ENCODE results near the gene KRTAP16-1. TPM values are rescaled to one million over a fixed set of nuclear protein-coding genes. Genes with fewer than 3 reads are reported as not detected.
"Not testable (repeated sequence)": the region's sequence is repeated elsewhere in the genome, so short reads cannot be mapped to it uniquely, and the experiment has no call there.

KRTAP16-1 gene, protein sequence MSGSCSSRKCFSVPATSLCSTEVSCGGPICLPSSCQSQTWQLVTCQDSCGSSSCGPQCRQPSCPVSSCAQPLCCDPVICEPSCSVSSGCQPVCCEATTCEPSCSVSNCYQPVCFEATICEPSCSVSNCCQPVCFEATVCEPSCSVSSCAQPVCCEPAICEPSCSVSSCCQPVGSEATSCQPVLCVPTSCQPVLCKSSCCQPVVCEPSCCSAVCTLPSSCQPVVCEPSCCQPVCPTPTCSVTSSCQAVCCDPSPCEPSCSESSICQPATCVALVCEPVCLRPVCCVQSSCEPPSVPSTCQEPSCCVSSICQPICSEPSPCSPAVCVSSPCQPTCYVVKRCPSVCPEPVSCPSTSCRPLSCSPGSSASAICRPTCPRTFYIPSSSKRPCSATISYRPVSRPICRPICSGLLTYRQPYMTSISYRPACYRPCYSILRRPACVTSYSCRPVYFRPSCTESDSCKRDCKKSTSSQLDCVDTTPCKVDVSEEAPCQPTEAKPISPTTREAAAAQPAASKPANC
- total RNA-seq (2014; rRNA removed; shearing (Covaris generic)) = not detected in 2 replicates

DNA sequence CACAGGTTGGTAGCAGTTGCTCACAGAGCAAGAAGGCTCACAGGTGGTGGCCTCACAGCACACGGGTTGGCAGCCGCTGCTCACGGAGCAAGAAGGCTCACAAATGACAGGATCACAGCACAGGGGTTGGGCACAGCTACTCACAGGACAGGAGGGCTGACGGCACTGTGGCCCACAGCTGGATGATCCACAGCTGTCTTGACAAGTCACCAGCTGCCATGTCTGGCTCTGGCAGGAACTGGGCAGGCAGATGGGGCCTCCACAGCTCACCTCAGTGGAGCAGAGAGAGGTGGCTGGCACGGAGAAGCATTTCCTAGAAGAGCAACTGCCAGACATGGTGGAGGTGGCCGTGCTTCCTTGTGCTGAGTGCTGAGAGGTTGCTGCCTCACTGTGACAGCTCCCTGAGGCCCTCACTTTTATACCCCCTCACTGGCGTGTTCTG lies at the start of gene KRTAP16-1:
Gene KRTAP16-1 (minus strand): TSS at position 392 of the 442 bp plus-strand sequence. CDS start 56 bp downstream, at position 336.
- no peak for DNase-seq (ENCODE audit: low read depth)

DNA sequence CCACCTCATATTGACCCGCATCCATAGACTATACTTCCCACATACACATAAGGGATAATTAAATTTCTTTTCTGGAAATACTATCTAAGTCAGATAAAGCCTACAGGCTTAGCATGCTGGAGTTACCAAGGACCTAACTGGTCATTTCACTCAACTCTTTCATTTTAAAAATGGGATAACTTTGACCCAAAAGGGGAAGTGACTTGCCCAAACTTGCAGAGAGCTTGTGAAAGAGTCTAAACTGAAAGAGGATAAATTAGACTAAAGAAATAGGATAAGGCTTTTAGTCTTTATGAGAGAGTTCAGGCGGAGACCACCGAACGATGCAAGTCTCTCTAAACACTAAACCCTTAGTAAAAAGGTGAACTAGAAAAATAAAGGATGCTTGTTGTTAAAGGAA lies 45.4 kb upstream of the KRTAP16-1 start:
- no peak for DNase-seq (ENCODE audit: low read depth)

DNA sequence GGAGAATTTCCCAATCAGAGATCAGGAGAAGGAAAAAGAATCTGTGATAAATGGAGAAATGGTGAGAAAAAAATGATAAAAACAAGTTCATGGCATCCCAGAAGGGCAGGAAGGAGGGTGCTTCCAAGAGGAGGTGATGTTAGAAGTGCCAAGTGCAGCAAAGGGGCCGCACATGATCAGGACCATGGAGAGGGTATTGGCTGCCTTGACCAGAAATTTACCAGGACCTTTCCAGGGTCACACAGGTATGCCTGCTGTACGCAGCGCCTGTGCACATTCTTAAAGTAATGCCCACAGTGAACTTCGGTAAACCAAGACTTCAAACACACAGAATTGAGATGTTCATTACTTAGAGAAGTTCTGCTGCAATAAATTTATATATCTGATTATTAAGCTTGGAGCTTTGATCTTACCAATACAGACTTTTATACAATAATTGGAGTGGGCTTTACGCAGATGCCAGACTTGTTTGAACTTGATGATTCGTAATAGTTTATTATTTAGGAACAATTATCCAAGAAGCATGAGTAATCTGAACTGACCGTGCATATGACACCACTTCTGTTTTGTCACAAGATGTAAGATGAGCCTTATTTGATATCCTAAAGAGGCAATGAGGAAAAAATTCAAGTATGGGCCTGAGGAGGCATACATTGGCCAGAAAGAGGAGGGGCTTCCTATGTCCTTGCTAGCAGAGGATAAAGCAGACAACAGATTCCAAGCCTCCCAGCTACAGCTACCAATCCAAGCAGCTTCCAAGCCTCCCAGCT lies 43.7 kb upstream of the KRTAP16-1 start:
- no peak for DNase-seq (ENCODE audit: low read depth)

DNA sequence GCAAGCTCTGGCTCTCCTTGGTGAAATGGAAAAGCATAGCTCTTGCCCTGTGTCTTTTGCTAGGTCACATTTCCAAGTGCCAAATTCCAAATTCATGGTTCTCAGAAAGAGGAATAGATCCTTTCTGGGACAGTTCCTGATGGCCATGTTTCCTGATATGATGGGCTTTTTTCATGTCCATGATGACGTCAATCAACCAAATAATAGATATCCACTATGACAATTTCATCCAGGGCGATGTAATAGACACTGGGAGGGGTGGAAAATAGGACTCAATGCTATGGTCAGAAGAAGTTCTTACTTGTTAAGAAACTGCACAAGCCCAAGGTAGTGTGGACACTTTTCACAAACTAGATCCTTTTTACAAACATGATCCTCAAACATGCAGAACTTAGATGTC lies 42.1 kb upstream of the KRTAP16-1 start:
- no peak for DNase-seq (ENCODE audit: low read depth)

DNA sequence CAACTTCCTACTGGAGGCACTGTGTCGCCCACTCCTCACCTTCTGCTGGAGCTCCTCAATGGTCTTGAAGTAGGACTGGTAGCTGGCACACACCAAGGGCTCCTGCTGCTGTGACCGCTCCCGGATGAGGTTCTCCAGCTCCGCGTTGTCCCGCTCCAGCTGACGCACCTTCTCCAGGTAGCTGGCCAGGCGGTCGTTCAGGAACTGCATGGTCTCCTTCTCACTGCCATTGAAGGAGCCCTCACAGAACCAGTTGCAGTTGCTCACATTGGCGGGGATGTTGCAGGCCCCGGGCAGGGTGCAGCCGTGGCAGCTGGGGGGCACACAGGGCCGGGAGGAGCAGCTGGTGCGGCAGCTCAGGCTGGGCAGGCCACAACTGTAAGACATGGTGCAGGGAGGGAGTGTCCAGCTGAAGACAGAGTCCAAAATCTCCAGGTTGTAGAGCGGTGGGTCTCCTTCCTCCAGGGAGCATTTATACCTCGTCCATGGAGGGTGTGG lies 41.3 kb upstream of the KRTAP16-1 start, which contains the start of gene KRT33A:
Gene KRT33A (minus strand): TSS at position 448 of the 498 bp plus-strand sequence. CDS start 61 bp downstream, at position 387.
- not testable (repeated sequence) for DNase-seq (ENCODE audit: low read depth)

DNA sequence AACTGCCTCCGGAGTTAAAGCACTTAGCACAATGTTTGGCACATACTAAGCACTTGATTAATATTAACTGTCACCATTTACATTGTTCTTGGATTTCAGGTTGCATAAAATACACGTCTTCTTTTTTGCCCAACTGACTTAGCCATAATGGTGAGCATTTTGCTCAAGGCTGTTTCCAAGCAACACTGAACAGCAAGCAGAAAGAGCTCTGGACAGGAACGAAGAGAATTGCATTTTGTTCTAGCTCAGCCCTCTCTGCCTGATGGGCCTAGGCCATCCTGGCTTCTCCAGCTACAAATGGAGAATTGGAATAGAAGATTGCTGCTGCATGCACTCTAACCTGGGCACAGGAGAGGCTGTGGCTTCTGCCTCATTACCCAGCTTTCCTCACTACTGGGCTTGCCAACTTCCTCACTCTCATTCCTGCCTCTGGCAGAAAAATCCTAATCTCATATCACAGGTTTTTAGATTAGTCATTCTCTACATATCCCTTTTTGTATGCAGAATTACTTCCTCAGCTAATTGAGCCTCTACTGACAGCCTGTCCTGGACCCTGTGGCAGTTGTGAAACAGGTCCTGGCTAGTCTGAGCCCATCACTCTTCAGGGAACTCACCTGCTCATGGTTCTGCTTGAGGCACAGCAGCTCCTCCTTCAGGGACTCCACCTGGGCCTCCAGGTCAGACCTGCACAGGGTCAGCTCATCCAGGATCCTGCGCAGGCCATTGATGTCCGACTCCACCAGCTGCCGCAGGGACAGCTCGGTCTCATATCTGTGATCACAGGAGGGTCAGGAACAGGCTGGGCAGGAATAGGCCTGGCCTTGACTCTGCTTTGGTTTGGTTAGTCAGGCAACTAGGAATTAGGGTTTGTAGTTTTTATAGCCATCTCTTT lies 39.0 kb upstream of the KRTAP16-1 start:
- DNase-seq (ENCODE audit: low read depth) = no peak

DNA sequence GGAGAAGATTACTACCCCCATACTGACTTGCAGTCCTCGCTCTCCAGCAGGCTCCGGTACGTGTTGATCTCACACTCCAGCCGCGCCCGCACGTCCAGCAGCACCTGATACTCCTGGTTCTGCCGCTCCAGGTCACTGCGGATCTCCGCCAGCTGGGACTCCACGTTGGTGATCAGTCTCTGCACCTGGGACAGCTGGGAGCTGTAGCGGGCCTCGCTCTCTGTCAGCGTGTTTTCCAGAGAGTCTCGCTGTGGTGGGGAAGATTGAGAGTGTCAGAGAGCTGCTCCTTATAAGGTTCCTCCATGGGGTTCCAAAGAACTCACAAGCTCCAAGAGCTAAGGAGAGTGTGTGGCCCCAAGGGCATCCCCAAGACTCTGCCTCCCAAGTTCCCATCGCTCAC lies 37.3 kb upstream of the KRTAP16-1 start:
- not testable (repeated sequence) for DNase-seq (ENCODE audit: low read depth)

DNA sequence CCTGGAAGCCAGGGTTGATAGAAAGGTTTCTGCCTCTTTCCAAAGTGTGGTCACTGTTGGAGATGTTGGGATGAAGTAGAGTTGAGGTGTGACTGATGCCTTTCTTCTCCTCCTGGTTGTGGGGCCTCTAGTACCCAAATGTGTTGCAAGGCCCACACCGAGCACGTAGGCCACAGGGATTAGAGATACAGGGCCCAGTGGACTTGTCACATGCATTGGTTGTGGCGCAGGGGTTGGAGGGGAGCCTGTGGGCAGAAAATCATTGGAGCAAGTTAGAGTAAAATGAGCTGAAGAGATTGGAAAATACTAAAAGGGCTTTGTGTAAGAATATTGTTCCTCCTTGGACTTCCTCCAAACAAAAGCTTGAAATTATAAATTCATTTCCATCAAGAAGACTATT lies 36.9 kb upstream of the KRTAP16-1 start:
- no peak for DNase-seq (ENCODE audit: low read depth)

DNA sequence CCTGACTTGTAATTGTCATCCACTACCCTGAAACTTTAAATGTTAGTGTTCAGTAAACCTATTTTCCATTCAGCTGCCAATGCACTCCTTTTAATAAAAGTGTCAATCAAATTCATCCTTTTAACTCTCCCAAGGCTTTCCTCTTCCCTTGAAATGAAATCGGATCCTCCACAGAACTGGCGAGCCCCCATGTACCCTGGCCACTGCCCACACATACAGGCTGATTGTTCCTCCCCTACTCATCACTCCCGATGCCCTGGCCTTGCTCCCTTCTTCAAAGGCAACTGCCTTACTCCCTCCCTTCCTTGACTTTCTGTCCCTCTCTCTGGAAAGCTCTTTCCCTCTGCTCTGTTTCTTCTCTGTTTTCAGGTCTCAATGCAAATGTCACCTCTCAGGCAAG lies 33.9 kb upstream of the KRTAP16-1 start:
- DNase-seq (ENCODE audit: low read depth) = no peak

DNA sequence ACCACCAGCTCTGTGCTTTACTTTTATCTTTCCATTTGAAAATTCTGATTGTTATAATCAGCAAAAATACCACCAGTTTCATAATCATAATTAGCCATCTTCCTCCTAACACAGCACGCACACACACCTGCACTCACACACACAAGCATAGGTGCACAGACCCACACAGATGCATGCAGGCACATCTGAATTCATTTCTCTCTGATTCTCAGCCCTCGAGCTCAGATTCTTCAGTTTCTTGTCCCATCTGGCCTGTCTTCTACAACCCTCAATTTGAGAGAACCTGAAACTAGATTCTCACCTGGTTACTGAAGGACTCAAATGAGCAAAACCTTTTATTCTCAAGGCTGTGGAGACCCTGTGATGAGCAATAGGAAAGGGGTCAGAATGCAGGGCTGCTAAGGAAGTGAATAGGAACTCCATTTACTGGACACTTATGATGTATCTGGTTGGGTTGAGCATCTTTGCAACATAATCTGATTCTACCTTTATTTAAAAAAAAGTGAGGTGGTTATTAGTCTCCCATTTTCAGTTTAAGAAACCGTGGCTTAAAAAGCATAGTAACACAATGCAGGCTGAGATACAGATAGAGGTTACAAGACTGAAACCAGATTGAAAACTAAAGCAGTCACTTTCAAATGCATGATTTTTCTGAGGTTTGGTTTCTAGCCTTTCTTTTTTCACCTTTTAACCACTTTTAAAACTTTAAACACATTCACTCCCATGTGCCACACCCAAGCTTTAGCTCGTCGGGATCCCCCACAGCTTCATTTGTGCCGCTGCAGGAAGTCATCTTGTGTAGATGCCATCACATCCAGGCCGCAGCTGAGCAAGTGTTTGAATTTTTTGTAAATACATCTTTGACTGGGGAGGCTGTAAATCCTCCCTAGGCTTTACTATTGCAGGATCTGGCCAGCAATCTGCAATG lies 32.1 kb upstream of the KRTAP16-1 start:
- no peak for DNase-seq (ENCODE audit: low read depth)

DNA sequence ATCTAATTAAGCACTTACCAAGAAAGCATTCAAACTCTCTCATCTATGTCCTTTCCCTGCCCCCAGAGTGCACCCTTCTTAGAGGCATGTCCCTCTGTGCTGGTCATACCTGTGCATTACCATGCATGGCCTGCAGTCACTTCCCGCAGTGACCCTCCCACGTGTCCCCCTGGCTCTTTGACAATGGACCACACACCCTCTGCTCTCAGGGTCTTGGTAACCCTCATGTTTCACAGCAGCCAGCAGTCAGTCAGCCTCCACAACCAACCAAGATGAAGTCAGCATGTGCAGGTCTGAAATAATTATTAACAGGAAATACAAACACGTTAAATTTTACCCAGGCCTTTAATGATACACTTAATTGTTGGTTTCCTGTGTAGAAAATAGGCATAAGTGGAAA lies 31.4 kb upstream of the KRTAP16-1 start:
- DNase-seq (ENCODE audit: low read depth) = no peak

DNA sequence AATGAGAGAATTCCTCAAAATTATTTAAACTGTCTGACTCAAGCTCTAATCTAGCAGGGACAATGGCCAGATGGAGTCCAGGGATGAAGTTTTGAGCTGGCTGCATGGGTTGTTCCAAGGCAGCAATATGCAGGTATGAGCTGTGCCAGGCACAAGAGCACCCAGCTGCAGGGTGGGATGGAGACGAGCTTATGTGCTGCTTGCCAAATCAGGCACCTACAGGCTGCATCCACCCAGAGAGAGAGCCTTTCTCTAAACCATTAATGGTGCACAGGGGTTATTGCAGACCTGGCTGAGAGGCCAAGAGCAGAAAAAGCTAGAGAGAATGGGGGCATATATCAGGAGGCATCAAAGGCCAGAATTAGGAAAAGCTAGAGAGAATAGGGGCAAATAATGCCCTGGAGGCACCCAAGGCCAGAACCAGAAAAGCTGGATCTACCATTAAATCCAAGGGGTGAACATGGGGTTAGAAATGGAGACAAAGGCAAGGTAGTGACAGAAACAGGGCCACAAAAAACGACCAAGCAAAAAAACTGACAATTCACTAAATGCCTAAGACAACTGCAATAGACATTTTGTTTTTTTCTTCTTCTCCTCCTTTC lies 30.6 kb upstream of the KRTAP16-1 start:
- no peak for DNase-seq (ENCODE audit: low read depth)

DNA sequence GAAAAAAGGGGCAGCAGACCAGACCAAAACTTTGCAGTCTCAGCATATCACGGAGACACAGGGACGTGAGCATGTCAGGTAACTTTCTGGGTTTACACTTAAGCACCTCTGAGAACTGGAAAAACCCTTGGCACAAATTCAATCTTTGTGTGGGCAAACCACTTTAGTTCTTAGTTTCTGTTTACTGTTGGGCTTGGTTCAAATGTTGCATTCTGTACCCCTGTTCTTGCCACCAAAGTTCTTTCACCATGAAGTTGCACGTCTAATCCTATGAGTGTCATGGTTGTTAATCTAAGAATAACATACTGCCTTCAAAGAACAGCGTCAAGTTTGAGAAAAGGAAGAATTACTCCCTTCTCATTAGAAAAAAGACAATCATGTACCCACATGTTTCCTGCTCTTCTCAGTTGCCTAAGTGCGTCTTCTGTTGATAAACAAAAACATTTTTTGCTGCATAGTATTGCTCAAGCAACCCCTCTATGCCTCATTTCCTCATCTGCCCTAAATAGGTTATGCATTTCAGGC lies 29.9 kb upstream of the KRTAP16-1 start:
- DNase-seq (ENCODE audit: low read depth) = no peak

DNA sequence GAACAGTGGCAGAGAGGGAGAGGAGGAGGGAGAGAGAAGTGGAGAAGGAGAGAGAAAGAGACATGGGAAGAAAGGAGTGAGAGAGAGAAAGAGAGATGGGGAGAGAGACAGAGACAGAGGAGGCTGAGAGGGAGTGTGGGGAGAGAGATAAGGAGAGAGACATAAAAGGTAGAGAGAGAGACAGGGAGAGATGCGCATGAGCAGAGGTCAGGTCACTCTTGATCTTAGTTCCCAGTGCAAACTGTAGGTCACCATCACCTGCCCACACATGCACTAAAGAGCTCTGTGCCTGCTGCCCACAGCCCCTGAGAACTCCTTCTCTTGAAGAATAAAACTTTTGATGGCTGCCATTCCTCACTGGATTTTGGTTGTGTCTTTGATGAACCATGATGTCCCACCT lies 26.6 kb upstream of the KRTAP16-1 start:
- DNase-seq (ENCODE audit: low read depth) = no peak

DNA sequence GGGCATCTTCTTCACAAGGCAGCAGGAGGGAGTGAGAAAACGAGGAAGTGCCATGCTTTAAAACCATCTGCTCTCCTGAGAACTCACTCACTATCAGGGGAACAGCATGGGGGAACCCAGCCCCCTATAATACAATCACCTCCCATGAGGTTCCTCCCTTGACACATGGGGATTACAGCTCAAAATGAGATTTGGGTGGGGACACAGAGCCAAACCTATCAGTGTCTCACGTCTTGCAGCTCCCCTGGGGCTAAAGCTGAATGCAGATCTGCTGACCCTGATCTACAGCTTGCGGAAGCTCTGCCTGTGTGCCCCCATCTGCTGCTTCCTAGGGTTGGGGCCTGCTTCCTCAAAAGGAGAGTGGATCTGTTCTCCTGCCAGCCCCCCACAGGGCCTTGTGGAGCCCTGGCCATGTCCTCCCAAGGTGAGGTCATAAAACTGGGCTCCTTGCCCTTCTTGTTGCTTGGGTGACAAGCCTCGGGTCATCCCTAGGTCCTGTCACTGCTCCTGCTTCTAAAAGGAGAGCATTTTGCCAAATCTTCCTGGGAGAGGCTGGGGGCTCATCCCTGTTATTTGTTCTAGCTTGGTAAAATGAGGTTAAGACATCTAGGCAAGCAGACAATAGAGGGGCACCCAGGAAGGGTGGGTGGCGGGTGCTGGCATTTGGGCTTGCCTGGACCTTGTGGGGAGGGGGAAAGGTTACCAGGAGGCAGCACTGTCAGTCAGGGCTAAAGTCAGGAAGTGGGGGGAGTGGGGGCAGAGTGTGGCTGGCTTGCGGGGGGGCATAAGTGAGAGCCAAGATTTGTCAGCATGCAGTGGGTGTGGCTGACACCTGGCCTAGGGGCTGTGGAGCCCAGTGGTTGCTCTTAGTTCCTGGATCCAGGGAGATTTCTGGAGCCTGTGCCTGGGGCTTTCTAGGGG lies 25.5 kb upstream of the KRTAP16-1 start:
- no peak for DNase-seq (ENCODE audit: low read depth)

DNA sequence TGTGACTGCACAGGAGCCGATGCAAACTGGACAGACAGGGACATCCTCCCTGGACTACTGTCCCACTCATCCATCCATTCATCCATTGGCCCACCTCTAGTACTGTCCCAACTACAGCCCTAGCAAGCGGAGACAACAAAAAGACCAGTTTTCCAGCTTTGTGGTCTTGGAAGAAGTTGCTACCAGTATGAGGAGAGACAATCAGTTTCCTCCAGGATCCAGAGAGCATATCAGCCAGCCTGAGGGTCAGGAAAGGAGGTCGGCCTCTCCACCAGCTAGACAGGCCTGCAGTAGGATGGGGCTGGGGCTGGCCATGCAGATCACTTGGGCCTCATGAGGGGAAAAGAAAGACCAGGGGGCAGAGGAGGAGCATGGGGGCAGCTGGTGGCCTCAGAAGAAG lies 24.7 kb upstream of the KRTAP16-1 start:
- DNase-seq (ENCODE audit: low read depth) = no peak

DNA sequence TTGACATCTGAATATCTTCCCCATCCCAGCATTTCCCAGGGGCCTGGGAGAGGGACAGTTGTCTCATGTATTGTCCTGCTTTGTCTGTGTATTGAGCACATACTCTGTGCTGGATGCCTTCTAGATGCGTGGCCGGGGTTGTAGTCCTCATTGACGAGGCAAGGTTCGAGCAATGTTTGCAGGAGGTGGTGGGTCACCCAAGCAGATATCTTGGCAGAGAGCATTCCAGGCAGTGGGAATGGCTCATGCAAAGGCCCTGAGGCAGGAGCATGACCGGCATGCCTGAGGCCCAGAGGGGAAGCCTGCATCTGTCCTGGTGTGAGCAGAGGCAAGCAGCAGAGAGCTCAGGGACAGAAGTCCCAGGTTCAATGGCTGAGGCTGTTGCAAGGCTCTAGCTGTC lies 24.0 kb upstream of the KRTAP16-1 start:
- DNase-seq (ENCODE audit: low read depth) = no peak

DNA sequence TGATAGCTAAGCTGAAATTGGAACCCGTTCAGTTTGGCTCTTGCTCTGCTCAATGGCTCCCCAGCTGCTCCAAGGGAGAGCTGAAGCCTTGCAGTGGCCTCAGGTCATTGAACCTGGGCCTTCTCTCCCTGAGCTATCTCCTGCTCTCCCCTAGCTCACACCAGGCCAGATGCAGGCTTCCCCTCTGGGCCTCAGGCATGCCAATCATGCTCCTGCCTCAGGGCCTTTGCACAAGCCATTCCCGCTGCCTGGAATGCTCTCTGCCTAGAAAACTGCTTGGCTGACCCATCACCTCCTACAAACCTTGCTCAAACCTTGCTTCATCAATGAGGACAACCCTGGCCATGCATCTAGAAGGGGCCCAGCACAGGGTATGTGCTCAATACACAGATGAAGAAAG lies 23.1 kb upstream of the KRTAP16-1 start:
- DNase-seq (ENCODE audit: low read depth) = no peak
